IPS DF 6.9 (cell line): Measurements from ENCODE around the gene SNIP1.

Source experiments
- DNase-seq: peaks from one replicate; pipeline ENCODE4 v3.0.0-alpha.2; 2013; ENCODE audit warnings: low read depth, low spot score
- H3K27ac ChIP-seq: one replicate; pipeline ENCODE4 v1.5.1; 2013; ENCODE audit warnings: low read length, control low read depth
- H3K27me3 ChIP-seq: 2 replicates; pipeline ENCODE4 v1.6.1; 2013; ENCODE audit warnings: mild to moderate bottlenecking, low read length; ENCODE audit not compliant: control insufficient read depth, insufficient read depth
- H3K36me3 ChIP-seq: 2 replicates; pipeline ENCODE4 v1.6.1; 2013; ENCODE audit warnings: low read length; ENCODE audit not compliant: control insufficient read depth, insufficient read depth
- H3K4me1 ChIP-seq: 2 replicates; pipeline ENCODE4 v1.6.1; 2013; ENCODE audit warnings: low read length; ENCODE audit not compliant: control insufficient read depth, insufficient read depth
- H3K4me3 ChIP-seq: 2 replicates; pipeline ENCODE4 v1.5.1; 2013; ENCODE audit warnings: mild to moderate bottlenecking, low read length
- H3K9me3 ChIP-seq: 2 replicates; pipeline ENCODE4 v1.6.1; 2013; ENCODE audit warnings: low read length, inconsistent platforms; ENCODE audit not compliant: control insufficient read depth, insufficient read depth
- WGBS: extraction: QIAGEN DNeasy Blood & Tissue Kit; methylation state at CpG from one replicate; pipeline ENCODE4 v1.1.7; 2013; ENCODE audit warnings: mixed read lengths, missing lambda C conversion rate; ENCODE audit not compliant: insufficient read length, insufficient coverage; 5-methylcytosine and 5-hydroxymethylcytosine counted together

The SNIP1 gene

DNA sequence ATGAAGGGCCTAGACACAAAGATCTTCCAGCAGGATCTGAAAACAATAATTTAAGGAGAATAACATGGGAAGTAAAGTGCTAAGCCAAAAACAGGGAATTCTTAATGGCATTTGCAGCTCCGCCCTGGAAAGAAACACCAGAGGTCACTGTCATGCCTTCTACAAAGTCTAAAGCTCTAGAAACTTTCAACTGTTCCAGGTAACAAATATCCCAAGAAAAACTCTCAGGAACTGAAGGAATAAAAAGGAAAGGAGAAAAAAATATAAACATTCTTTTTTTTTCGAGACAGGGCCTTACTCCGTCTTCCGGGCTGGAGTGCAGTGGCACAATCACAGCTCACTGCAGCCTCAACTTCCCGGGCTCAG is 66.5 kb downstream of the SNIP1 start:
- WGBS: no CpG with 5 or more reads among the region's 5 CpGs
- Histone ChIP-seq H3K27ac (no peak overlapping the region), H3K9me3 (no peaks in the 10 kb centered on the region), H3K4me3 (no peak overlapping the region), H3K4me1 (no peaks in the 10 kb centered on the region; the same call in 1 of the 2 replicates), H3K27me3 (no peaks in the 10 kb centered on the region), H3K36me3 (peaks cover 4% of the 10 kb centered on the region)
- no peak for DNase-seq

DNA sequence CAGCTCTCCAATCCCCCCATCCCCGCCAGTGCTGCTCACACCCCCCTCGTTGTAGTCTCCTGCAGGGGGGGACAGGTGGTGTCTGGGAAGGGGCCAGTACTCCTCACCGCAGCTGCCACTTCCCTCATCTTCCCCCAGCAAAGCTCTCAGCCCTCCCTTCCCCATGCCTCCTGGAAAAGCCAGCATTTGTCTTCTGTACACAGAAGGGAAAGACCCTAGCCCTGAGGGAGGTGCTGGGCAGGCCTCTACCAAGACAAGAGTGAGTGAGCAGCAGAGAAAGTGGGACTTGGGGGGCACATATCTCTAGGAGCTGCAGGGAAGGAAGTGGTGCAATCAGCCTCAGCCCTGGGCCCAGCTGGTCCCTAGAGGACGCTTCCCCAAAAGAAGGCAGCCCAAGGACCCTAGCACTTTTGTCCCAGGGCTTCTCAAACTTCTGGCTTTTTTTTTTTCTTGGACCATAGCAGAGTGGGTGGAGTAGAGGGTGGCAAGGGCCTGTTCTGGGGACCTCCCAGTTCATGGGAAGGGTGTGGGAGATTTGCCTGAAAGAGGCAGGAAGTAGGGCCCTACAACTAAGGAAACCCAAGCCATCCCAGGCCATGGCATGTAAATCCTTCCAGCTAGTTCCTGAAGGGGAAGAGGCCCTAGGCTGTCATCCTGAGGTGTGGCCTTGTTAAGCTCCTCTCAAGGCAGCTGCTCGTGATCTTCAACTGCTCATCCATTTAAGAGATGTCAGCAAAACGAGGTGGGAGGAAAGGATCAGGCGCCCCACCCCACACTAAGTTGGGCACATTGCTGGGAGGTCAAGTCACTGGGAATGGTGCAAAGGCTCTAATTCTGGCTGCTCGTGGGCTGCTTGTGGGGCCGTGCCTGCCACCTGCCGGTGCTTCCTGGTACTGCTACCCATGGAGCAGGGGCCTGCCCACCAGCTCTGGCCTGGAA is 67.1 kb downstream of the SNIP1 start:
- H3K4me3 ChIP-seq: no peak overlapping the region
- DNase-seq: no peak
- no peak overlapping the region for H3K27ac ChIP-seq

DNA sequence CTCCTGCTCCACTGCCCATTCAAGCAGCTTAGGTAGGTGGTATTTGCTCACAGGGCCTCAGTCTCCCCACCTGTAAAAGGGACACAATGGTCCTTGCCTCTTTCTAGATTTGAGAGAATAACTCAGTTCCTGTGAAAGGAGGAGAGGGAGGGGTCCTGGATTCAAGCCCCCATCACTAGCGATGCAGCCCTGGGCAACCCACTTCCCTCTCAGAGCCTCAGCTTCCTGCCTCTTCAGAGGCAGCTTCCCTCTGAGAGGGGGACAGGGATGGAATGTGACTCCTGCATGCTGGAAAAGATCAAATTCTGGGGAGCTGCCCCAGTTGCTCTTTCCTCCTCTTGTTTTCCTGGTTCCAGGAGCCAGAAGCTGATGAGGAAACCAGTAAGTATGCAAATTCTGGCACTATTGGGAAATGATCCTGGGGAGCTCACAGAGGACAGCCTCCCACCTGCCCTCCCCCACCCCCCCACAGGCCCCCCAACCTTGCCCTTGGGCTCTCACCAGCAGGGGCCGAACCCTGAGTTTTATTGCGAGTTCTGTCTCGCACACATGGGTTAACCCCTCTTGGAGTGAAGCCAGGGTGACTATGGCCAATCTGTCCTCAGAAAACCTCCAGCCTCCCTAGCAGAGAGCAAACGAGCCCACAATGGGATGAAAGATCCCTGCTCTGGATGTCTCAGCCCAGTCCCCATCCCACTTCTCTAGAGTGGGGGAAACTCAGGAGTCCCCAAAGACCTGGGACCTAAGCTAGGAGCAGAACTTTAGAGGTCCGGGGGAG is 68.0 kb downstream of the SNIP1 start:
- no peak overlapping the region for H3K4me3 ChIP-seq
- H3K9me3 ChIP-seq: no peaks in the 10 kb centered on the region
- H3K27ac ChIP-seq: no peak overlapping the region
- H3K36me3 ChIP-seq: peaks cover 8% of the 10 kb centered on the region
- no CpG with 5 or more reads among the region's 6 CpGs for WGBS
- DNase-seq: no peak
- no peaks in the 10 kb centered on the region; the same call in 1 of the 2 replicates for H3K4me1 ChIP-seq
- H3K27me3 ChIP-seq: no peaks in the 10 kb centered on the region

More for the DNA sequence above, 67.1 kb downstream of the SNIP1 start:
- Histone ChIP-seq H3K36me3 (peaks cover 4% of the 10 kb centered on the region), H3K4me1 (no peaks in the 10 kb centered on the region; the same call in 1 of the 2 replicates), H3K27me3 (no peaks in the 10 kb centered on the region), H3K9me3 (no peaks in the 10 kb centered on the region)
- no CpG with 5 or more reads among the region's 10 CpGs for WGBS
